Neural cell (in vitro differentiated cells): Measurements from ENCODE around the gene TEKT2. TPM values are rescaled to one million over a fixed set of nuclear protein-coding genes. Genes with fewer than 3 reads are reported as not detected.

Experiments used
- H2AFZ ChIP-seq: fragments of 200-600, 300-800 bp; sonication (generic), shearing (Covaris generic); 2 replicates; pipeline ENCODE4 v1.6.0; 2014; ENCODE audit warnings: low read depth, mild to moderate bottlenecking, antibody characterized with exemption, low read length, moderate library complexity
- H3F3A ChIP-seq: fragments of 200-600 bp; shearing (Covaris generic); 2 replicates; pipeline ENCODE4 v1.6.1; 2016; ENCODE audit warnings: mild to moderate bottlenecking, moderate library complexity, mixed read lengths, antibody characterized with exemption, low read length; ENCODE audit not compliant: insufficient read depth, poor library complexity, severe bottlenecking
- H3K27ac ChIP-seq: fragments of 200-600, 300-800 bp; sonication (generic), shearing (Covaris generic); 2 replicates; pipeline ENCODE4 v1.5.1; 2014; ENCODE audit warnings: mild to moderate bottlenecking, low read length, moderate library complexity
- H3K27me3 ChIP-seq: fragments of 300-800, 200-600 bp; sonication (generic), shearing (Covaris generic); 2 replicates; pipeline ENCODE4 v1.6.0; 2014; ENCODE audit warnings: mild to moderate bottlenecking, low read depth, low read length, moderate library complexity; ENCODE audit not compliant: insufficient read depth
- H3K36me3 ChIP-seq: fragments of 300-800, 200-600 bp; sonication (generic), shearing (Covaris generic); 2 replicates; pipeline ENCODE4 v1.5.1; 2014; ENCODE audit warnings: mild to moderate bottlenecking, antibody characterized with exemption, low read length, moderate library complexity; ENCODE audit not compliant: insufficient read depth
- H3K4me2 ChIP-seq: fragments of 300-800, 200-600 bp; sonication (generic), shearing (Covaris generic); 2 replicates; pipeline ENCODE4 v1.6.0; 2014; ENCODE audit warnings: mild to moderate bottlenecking, low read length
- H3K4me3 ChIP-seq: fragments of 300-800, 200-600 bp; sonication (generic), shearing (Covaris generic); 2 replicates; pipeline ENCODE4 v1.5.1; 2014; ENCODE audit warnings: mild to moderate bottlenecking, low read length, moderate library complexity
- H3K79me2 ChIP-seq: fragments of 200-600 bp; shearing (Covaris generic); replicated peaks from 2 replicates; pipeline ENCODE4 v1.6.0; 2014; ENCODE audit warnings: mild to moderate bottlenecking, low read length, moderate library complexity; ENCODE audit not compliant: insufficient read depth
- H3K9ac ChIP-seq: fragments of 300-800, 200-600 bp; sonication (generic), shearing (Covaris generic); 2 replicates; pipeline ENCODE4 v1.6.1; 2016; ENCODE audit warnings: mild to moderate bottlenecking, low read length, mixed read lengths
- H3K9me2 ChIP-seq: fragments of 200-600 bp; shearing (Covaris generic); 2 replicates; pipeline ENCODE4 v1.6.1; 2016; ENCODE audit warnings: mild to moderate bottlenecking, low read length, mixed read lengths; ENCODE audit not compliant: insufficient read depth
- H3K9me3 ChIP-seq: fragments of 200-600, 300-800 bp; sonication (generic), shearing (Covaris generic); 2 replicates; pipeline ENCODE4 v1.6.1; 2016; ENCODE audit warnings: mild to moderate bottlenecking, mixed run types, low read length, moderate library complexity, mixed read lengths
- H4K20me1 ChIP-seq: fragments of 200-600 bp; shearing (Covaris generic); 2 replicates; pipeline ENCODE4 v1.6.1; 2016; ENCODE audit warnings: mild to moderate bottlenecking, mixed run types; ENCODE audit not compliant: insufficient read depth
- CTCF ChIP-seq: fragments of 450-650 bp; IDR thresholded peaks from 2 replicates; pipeline ENCODE4 v1.5.1; 2014; ENCODE audit warnings: antibody characterized with exemption, mild to moderate bottlenecking, moderate library complexity; ENCODE audit not compliant: poor library complexity, severe bottlenecking
- EP300 ChIP-seq: fragments of 450-650 bp; conservative IDR thresholded peaks from 2 replicates; pipeline ENCODE4 v1.6.1; 2014; ENCODE audit warnings: antibody characterized with exemption, mild to moderate bottlenecking, moderate library complexity; ENCODE audit not compliant: poor library complexity, severe bottlenecking
- EZH2 ChIP-seq: fragments of 200-600, 300-800 bp; shearing (Covaris generic), sonication (generic); IDR thresholded peaks from 2 replicates; pipeline ENCODE4 v1.6.1; 2014; ENCODE audit warnings: antibody characterized with exemption, low read length, borderline replicate concordance, mild to moderate bottlenecking; ENCODE audit not compliant: insufficient read depth, poor library complexity, severe bottlenecking
- MXI1 ChIP-seq: fragments of 450-650 bp; conservative IDR thresholded peaks from 2 replicates; pipeline ENCODE4 v1.6.1; 2014; ENCODE audit warnings: antibody characterized with exemption, mild to moderate bottlenecking; ENCODE audit not compliant: poor library complexity, severe bottlenecking
- POLR2AphosphoS5 ChIP-seq: IDR thresholded peaks from 2 replicates; pipeline ENCODE4 v1.6.1; 2012
- RAD21 ChIP-seq: fragments of 450-650 bp; conservative IDR thresholded peaks from 2 replicates; pipeline ENCODE4 v1.6.1; 2014; ENCODE audit warnings: antibody characterized with exemption, mild to moderate bottlenecking, moderate library complexity
- SMC3 ChIP-seq: fragments of 450-650 bp; conservative IDR thresholded peaks from 2 replicates; pipeline ENCODE4 v1.6.1; 2014; ENCODE audit warnings: antibody characterized with exemption, mild to moderate bottlenecking, moderate library complexity; ENCODE audit not compliant: poor library complexity
- TAF1 ChIP-seq: IDR thresholded peaks from 2 replicates; pipeline ENCODE4 v1.6.1; 2012; ENCODE audit warnings: low read depth
- polyA plus RNA-seq: library from polyadenylated mRNA; depleted of rRNA; stranded (reverse); fragments of >200 nt; gene quantifications from 2 replicates; pipeline ENCODE4 v1.2.3, GENCODE V29; 2014
- TF ChIP-seq, protein P1 (sequence below): IDR thresholded peaks from 2 replicates; pipeline ENCODE4 v1.6.1; 2012; ENCODE audit warnings: borderline replicate concordance

TEKT2 gene
- polyA plus RNA-seq, 1 donor from 2014 or later, result 32.1 TPM

DNA sequence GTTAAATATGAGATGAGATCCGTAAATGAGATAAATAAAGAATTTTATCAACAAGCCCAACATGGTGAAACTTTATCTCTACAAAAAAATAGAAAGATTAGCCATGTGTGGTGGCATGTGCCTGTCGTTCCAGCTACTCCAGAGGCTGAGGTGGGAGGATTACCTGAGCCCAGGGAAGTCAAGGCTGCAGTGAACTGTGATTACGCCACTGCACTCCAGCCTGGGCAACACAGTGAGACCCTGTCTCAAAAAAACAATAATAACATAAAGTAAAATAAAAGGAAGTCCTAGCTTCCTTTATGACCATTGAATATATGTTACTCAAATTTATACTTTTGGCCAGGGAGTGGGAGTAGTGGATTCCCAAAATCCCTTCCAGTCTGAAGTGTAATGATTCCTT lies 48.7 kb upstream of the TEKT2 start:
- Histone ChIP-seq H3K9me2 (no peaks in the 10 kb centered on the region), H3K9ac (no peak overlapping the region), H3K27me3 (no peaks in the 10 kb centered on the region), H3K4me2 (no peak overlapping the region), H3K27ac (no peak overlapping the region), H3F3A (no peaks in the 10 kb centered on the region), H3K9me3 (no peaks in the 10 kb centered on the region), H3K36me3 (peaks cover 15% of the 10 kb centered on the region), H4K20me1 (no peaks in the 10 kb centered on the region), H2AFZ (no peak overlapping the region), H3K79me2 (no peaks in the 10 kb centered on the region), H3K4me3 (no peak overlapping the region)
- TF ChIP-seq MXI1, result no peak
- TF ChIP-seq SMC3, result no peak
- TF ChIP-seq EP300, result no peak
- TF ChIP-seq, protein P1, sequence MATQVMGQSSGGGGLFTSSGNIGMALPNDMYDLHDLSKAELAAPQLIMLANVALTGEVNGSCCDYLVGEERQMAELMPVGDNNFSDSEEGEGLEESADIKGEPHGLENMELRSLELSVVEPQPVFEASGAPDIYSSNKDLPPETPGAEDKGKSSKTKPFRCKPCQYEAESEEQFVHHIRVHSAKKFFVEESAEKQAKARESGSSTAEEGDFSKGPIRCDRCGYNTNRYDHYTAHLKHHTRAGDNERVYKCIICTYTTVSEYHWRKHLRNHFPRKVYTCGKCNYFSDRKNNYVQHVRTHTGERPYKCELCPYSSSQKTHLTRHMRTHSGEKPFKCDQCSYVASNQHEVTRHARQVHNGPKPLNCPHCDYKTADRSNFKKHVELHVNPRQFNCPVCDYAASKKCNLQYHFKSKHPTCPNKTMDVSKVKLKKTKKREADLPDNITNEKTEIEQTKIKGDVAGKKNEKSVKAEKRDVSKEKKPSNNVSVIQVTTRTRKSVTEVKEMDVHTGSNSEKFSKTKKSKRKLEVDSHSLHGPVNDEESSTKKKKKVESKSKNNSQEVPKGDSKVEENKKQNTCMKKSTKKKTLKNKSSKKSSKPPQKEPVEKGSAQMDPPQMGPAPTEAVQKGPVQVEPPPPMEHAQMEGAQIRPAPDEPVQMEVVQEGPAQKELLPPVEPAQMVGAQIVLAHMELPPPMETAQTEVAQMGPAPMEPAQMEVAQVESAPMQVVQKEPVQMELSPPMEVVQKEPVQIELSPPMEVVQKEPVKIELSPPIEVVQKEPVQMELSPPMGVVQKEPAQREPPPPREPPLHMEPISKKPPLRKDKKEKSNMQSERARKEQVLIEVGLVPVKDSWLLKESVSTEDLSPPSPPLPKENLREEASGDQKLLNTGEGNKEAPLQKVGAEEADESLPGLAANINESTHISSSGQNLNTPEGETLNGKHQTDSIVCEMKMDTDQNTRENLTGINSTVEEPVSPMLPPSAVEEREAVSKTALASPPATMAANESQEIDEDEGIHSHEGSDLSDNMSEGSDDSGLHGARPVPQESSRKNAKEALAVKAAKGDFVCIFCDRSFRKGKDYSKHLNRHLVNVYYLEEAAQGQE, result no peak
- no peak for TF ChIP-seq RAD21
- no peak for TF ChIP-seq EZH2
- no peak for TF ChIP-seq TAF1
- TF ChIP-seq CTCF, result no peak
- TF ChIP-seq POLR2AphosphoS5, result no peak

DNA sequence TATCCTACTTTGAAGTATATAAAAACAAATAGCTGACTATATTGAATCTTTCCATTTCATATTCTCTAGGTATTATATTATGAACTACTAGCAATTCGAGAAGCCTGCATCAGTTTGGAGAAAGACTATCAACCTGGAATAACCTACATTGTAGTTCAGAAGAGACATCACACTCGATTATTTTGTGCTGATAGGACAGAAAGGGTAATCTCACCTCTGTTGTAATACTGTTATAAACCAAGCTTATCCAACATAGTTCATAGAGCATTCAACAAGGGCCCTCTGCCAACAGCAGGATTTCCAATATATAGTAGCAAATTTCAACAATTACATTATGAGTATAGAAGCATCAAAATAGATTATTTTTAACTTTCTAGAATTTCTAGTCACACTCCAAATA lies 43.7 kb upstream of the TEKT2 start:
- Histone ChIP-seq H3F3A (no peaks in the 10 kb centered on the region), H3K79me2 (no peaks in the 10 kb centered on the region), H3K4me3 (no peak overlapping the region), H3K9ac (no peak overlapping the region), H2AFZ (no peak overlapping the region), H3K9me2 (no peaks in the 10 kb centered on the region), H3K36me3 (peaks cover 1% of the 10 kb centered on the region), H3K27me3 (no peaks in the 10 kb centered on the region), H4K20me1 (no peaks in the 10 kb centered on the region), H3K9me3 (no peaks in the 10 kb centered on the region), H3K27ac (no peak overlapping the region), H3K4me2 (no peak overlapping the region)
- TF ChIP-seq EZH2 (no peak), MXI1 (no peak), EP300 (no peak), TAF1 (no peak)
- TF ChIP-seq, protein P1, result no peak
